Measurements from ENCODE around the gene ILKAP.
A peak's percentile ranks its signal among the peaks of the same experiment; 100 is the strongest.

The ILKAP gene

DNA sequence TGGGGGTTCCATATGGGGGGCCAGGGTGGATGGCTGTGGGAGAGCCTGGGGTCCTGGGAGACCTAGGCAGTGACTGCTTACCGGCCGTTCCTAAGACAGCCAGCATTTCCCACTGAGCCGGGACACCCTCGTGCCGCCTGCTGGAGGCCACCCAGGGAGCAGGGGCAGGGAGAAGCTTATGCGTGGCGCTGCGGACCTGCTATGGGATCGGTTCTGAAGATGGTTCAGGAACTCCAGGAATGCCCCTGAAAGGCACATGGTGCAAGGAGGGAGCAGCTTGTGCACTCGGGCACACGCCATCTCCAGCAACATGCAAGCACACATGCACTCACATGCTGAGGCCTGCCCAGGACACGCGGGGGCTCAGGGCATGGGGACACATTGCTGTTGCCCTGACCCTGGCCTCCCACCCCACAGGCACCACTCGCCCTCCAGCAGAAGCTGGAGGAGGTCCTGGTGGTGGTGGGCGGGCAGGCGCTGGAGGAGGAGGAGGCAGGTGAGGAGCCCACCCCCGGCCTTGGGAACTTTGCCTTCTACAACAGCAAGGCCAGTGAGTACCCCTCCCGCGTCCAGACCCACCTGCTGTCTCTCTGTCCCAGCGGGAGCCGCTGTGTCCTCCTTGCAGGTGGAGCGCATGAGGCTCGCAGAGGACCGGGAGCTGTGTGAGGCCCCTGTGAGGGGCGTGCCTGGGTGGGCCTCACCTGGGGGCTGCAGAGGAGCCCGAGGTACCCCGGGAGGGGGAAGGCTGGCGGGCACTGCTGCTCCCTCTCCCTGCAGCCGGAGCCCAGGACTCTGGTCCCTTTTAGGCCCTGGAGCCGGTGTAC, 60.9 kb downstream of the ILKAP start:
- in situ Hi-C loops (cut with HindIII; ENCODE audit: low pct_ligation_motif_present, low pct_unique_long_range_greater_than_20kb, low sequenced_read_pairs): no loop called here
- peak; percentile 42 for DNase-seq

DNA sequence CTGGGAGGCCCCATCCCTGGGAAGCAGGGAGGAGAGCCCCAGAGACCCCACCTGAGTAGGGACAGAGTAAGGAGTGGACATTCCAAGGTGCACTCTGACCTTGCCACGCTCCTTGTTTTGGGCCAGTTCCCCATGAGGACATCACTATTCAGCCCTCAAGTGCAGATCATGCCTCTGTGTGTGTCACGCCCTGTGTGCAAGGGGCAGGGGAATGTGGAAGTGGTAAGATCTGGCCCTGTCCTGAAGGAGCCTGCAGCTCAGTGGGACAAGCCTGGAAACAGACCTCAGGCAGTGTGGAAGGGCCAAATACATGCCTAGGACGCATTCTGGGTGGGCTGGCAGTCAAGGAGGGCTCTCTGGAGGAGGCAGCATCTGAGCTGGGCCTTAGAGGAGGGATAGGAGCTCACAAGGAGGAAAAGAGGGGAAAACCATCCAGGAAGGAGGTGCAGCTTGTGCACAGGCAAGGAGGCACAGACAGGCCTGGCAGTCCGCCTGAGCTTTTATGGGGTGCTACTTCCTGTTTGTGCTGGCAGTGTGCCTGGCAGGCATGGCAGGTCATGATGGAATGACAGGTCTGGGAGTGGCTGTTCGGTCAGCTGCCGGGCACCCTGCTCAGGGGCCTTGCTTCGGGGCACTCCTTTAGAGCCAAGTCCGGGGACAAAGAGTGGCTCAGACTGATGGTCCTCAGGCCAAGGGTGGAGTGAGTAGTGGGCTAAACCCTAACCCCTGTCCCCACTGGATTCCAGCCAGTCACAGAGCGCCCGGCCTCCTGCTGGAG, 61.8 kb downstream of the ILKAP start:
- peak; percentile 78 for DNase-seq

DNA sequence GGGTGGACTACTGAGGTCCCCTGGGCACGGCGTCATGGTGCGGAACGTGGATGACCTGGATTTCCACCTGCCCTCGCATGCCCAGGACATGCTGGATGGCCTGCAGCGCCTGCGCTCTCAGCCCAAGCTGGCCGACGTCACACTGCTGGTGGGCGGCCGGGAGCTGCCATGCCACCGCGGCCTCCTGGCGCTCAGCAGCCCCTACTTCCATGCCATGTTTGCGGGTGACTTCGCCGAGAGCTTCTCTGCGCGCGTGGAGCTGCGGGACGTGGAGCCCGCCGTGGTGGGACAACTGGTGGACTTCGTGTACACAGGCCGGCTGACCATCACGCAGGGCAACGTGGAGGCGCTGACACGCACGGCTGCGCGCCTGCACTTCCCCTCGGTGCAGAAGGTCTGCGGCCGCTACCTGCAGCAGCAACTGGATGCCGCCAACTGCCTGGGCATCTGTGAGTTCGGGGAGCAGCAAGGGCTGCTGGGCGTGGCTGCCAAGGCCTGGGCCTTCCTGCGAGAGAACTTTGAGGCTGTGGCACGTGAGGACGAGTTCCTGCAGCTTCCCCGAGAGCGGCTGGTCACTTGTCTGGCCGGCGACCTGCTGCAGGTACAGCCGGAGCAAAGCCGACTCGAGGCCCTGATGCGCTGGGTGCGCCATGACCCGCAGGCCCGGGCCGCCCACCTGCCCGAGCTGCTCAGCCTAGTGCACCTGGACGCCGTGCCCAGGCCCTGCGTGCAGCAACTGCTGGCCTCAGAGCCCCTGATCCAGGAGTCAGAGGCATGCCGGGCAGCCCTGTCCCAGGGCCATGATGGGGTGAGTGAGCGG, 62.6 kb downstream of the ILKAP start:
- in situ Hi-C loops (cut with HindIII; ENCODE audit: low pct_ligation_motif_present, low pct_unique_long_range_greater_than_20kb, low sequenced_read_pairs): no loop called here

More for the DNA sequence above, 61.8 kb downstream of the ILKAP start:
- in situ Hi-C loops (cut with HindIII; ENCODE audit: low pct_ligation_motif_present, low pct_unique_long_range_greater_than_20kb, low sequenced_read_pairs): no loop called here

DNA sequence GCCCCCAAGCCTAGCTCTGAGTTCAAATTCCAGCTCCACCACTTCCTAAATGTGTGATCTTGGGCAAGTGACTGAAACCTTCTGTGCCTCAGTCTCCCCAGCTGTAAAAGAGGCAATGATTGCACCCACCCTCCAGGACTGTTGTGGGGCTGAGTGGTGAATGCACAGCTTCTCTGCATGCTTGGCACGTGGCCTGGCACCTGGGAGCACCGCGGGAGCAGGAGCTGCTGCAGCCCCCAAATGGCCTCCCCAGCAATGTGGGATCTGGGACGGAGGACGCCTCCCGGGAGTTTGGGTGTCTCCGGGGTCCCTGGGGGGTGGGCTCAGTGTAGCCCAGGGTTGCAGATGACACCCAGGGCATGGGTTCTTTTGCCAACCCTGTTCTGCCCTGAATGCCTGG, 63.5 kb downstream of the ILKAP start:
- DNase-seq: no peak
- in situ Hi-C loops (cut with HindIII; ENCODE audit: low pct_ligation_motif_present, low pct_unique_long_range_greater_than_20kb, low sequenced_read_pairs): no loop called here

More for the DNA sequence above, 62.6 kb downstream of the ILKAP start:
- no peak for DNase-seq

DNA sequence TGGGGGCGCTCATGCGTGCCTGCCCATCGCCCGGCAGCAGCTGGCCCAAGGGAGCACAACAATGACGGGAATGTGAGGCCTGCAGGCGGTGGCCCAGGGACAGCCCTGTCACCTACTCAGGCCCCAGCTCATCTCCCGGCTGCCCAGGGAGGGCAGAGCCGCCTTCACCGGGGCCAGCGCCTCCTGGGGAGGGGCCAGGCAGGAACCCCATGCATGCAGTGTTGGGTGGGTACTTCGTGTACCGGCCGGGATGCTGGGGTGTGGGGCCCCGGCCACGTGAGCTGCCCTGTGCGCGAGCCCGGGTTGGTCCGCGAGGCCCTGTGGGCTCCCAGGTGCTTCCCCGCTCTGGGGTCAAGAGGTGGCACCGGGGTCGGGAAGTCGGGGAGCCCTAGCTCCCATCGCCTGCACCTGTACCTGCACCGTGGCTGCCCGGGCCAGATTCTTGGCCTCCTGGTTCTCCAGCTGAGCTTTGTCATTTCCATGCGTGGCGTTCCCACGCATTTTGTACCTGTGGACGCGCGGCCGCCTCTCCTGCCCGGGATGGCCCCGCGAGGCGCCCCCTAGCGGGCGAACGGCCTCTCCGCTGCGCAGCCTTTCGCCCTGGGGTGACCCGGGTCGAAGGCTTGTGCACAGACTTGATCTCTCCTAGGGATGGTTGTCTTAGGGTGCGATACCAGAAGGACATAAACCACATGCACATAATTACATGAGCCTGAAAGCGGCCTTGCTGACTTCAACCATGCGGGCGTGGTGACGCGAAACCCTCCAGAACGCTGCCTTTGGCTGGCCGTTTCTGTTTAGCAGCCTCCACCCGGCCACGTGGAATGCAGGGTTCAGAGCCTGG, 64.1 kb downstream of the ILKAP start:
- DNase-seq: no peak
- in situ Hi-C loops (cut with HindIII; ENCODE audit: low pct_ligation_motif_present, low pct_unique_long_range_greater_than_20kb, low sequenced_read_pairs): no loop called here

DNA sequence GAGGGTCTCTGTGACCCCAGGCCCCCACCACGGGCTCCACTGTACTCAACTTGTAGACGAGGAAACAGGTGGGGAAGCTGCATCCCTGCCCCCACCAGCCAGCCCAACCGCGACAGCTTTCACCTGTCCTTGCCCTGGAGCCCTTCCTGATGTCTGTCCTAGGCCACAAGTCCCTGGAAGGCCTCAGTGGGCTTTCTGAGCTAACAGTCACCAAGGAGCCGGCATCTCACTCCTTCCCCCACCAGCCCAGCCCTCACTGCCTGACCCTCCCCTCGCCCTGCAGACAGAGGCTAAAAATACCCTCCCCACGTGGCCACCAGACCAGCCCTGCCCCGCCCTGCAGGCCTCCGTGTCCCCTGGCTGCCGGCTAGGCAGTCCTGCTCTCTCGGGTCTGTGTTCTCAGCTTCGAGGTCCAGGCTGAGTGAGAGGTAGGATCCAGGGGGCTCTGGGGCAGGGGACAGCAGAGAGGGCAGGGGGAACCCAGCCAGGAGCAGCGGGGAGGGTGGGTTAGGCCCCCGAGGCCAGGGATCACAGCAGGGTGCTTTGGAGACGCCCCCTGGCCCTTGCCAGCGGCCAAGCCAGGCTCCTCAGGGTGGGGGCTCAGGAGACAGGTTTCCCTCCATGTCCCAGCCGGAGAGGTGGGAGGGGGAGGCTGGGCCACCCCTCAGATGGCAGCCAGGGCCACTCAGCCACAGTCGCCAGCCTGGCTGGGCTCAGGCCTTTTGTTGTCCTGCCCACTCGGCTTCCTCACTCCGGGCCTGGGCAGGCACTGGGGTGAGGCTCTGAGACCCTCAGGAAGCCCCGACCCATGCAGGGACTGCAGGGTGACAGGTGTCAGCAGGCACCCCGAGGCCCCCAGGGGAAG, 64.9 kb downstream of the ILKAP start, which contains the start of gene KLHL30:
KLHL30 (plus strand) TSS at position 338 of the 865 bp plus-strand sequence. CDS start 2,087 bp downstream, outside the sequence.
- in situ Hi-C loops (cut with HindIII; ENCODE audit: low pct_ligation_motif_present, low pct_unique_long_range_greater_than_20kb, low sequenced_read_pairs): no loop called here
- no peak for DNase-seq

DNA sequence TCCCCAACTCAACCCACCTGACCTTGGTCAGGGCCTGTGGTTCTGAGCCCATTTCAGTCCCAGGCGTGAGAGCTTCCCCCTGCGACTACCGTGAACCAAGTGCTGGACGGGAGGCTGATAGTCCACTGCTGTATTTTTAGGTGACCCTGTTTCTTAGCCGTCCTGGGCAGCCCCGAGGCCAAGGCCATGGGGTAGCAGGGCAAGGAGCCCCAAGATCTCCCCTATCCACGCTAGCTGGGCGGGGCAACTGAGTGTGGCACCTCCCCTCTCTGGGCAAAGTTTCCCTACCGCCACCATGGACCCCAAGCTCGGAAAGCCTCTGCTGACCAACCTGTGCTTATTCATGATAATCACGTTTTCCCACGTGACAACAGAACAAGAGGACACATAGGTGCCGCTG, 65.6 kb downstream of the ILKAP start:
- in situ Hi-C loops (cut with HindIII; ENCODE audit: low pct_ligation_motif_present, low pct_unique_long_range_greater_than_20kb, low sequenced_read_pairs): no loop called here
- DNase-seq: no peak

DNA sequence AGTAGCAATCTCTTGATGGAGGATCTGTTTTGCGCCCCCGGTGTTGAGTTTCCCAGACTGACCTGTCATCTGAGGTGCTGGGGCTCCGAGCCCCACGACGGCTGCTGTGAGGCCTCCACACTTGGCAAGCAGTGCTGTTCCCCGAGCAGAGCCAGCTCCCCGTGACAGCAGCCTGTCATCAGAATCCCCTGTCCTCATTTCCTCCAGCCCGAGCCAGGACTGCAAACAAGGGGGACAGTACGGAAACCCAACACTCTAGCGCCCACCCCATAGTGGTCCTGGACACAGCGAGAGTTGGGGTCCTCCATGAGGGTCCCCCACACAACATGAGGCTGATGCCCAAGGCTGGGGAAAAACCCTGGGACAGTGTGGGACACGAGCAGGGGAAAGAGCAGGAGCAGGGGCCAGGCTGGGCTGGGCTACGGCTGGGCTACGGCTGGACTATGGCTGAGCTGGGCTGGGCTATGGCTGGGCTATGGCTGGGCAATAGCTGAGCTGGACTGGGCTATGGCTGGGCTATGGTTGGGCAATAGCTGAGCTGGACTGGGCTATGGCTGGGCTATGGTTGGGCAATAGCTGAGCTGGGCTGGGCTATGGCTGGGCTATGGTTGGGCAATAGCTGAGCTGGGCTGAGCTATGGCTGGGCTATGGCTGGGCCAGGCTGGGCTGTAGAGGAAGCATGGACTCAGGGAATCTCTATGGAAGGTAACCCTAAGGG, 66.5 kb downstream of the ILKAP start:
- DNase-seq: no peak
- in situ Hi-C loops (cut with HindIII; ENCODE audit: low pct_ligation_motif_present, low pct_unique_long_range_greater_than_20kb, low sequenced_read_pairs): no loop called here

DNA sequence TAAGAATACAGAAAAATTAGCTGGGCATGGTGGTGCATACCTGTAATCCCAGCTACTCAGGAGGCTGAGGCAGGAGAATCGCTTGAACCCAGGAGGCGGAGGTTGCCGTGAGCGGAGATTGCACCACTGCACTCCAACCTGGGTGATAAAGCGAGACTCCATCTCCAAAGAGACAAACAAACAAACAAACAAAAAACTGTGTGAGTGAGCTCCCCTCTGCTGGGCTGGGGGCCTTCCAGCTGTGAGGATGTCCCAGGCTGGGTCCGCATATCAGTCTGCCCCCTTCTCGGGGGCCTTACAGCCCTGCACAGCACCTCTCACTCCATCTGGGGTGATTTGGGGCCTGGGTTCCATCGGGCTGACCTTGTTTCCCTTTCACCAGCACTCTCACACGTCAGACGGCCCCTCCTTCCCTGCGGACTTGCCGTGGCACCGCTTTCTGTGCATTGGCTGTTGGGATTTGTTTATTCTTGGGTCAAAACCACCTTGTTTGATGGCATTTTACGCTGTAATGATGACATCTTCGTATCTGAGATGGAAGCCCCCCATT, 67.8 kb downstream of the ILKAP start:
- DNase-seq: no peak
- in situ Hi-C loops (cut with HindIII; ENCODE audit: low pct_ligation_motif_present, low pct_unique_long_range_greater_than_20kb, low sequenced_read_pairs): no loop called here

DNA sequence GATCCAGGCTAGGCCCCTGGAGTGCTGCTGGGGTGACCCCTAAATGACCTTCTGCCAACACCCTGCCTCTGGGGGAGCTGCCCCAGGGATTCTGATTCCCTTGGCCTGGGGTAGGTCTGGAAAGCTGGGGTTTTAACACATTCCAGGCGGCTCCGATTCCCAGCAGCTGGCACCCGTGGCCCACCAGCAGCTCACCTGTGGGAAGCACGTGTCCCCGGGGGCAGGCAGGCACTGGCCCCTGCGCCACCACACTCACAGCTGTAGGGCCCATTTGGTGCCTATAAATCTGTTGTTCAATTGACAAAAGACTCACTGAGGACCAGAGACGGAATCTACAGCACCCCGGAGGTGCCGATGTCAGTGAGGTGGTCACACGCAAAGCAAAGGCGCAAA, 69.1 kb downstream of the ILKAP start:
- no peak for DNase-seq
- in situ Hi-C loops (cut with HindIII; ENCODE audit: low pct_ligation_motif_present, low pct_unique_long_range_greater_than_20kb, low sequenced_read_pairs): no loop called here

DNA sequence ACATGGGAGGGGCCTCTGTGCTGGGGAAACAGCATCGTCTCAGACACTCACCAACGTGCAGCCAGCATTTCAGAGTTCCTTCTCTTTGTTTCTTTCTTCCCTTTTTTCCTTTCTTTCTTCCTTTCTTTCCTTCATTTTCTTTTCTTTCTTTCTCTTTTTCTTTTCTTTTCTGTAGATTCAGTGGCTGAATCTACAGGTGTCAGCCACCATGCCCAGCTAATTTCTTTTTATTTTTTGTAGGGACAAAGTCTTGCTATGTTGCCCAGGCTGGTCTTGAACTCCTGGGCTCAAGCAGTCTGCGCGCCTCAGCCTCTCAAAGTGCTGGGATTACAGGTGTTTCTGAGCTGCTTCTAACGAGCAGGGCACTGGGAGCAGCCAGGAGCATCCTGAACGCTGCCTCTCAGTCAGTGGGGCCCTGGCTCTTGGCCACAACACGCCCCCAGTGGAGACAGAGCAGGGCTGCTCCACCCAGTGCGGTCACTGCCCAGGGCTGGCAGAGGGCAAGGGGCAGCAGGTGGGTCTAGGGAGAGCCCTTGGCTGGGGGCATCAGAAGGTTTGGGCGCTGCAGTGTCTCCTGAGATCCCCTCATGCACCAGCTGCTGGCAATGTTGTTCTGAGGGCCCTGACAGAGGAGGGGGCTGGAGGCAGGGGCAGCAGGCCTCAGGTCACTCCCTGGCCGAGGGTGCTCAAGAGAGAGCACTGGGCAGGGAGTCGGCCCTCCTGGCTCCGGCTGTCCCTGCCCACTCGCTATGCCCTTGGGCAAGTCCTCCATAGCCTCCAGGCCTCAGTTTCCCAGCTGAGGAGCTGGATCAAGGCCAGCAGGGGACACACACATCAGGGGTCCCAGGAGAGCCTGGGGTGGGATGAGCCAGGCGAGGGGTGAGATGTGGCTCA, 69.7 kb downstream of the ILKAP start:
- no peak for DNase-seq
- in situ Hi-C loops (cut with HindIII; ENCODE audit: low pct_ligation_motif_present, low pct_unique_long_range_greater_than_20kb, low sequenced_read_pairs): no loop called here

DNA sequence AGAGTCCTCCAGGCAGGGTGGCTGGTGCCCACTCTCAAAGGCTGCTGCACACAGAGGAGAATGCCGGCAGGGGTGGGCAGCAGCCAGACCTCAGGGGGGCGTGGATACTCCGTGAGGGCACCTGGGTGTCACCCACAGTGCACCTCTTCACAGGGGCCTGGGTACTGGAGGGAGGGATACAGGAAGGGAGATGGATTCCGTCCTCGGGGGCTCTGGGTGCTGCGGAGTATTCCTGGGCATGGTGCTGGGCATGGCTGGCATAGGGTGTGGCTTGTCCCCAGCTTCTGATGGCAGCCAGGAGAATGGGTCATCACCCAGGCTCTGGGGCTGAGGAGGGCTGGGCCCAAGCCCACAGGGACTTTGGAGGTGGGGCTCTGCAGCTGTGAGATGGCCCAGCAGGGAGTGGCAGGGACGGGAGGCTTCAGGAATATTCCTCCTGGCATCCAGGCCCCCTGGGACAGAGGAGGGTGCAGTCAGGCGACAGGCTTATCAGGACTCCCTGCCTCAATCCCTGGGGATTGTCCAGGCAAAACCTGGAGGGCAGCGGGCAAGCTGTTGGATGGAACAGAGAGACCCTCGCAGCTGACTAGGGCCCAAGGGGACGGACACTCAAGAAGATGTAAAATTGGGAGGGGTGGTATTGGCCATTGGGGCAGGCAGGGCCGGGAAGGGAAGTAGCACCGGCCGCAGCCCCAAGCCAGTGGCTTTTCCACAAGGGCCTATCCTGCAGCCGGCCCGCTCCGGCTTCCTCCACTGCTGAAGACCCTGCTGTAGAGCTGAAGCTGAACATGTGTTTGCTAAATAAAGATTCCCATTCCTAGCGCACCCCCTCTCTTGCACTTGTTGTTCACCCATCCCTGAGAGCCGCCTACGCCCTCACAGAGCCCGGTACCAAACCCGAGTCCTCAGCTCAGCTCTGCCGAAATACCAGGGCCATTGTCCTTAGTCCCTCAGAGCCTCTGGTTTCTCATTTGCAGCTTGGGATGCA, 70.7 kb downstream of the ILKAP start:
- DNase-seq: no peak
- in situ Hi-C loops (cut with HindIII; ENCODE audit: low pct_ligation_motif_present, low pct_unique_long_range_greater_than_20kb, low sequenced_read_pairs): no loop called here

DNA sequence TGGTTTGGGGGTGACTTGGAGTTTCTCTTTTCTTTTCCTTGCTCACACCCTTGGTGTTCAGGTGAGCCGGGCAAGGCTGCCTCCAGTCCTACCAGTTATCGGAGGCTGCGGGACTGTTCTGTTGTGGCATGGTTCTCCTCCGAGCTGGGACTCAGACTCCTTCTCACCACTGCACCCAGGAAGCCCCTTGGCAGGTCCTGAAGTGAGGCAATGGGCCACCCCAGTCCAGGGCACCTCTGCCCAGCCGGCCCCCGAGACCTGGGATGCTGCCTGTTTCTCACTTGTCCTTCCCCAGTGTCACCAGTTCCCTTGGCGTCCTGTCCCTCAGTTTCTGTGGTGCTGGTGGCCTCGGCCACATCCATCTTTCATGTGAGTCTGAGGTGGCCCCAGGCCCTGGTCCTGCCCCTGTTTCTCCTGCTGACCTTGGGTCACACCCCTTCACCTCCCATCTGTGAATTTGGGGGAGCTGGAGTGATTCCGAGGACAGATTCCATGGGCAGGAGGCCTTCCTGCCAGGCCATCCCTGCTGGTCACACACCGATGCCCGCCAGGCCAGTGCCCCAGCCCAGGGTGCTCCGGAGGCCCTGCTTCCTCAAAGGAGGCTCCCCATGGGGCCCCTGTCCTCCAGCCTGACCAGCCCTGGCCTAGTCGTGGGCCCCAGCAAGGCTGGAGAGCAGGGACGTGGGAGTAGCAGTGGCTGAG, 71.6 kb downstream of the ILKAP start:
- DNase-seq: no peak
- in situ Hi-C loops (cut with HindIII; ENCODE audit: low pct_ligation_motif_present, low pct_unique_long_range_greater_than_20kb, low sequenced_read_pairs): no loop called here

Measured in ACHN (cell line).